Measurements from ENCODE around the gene TMEM145. TPM values are rescaled to one million over a fixed set of nuclear protein-coding genes. Genes with fewer than 3 reads are reported as not detected.

The TMEM145 gene
- total RNA-seq, 1 experiment from 2014 or later: 3.0 TPM

DNA sequence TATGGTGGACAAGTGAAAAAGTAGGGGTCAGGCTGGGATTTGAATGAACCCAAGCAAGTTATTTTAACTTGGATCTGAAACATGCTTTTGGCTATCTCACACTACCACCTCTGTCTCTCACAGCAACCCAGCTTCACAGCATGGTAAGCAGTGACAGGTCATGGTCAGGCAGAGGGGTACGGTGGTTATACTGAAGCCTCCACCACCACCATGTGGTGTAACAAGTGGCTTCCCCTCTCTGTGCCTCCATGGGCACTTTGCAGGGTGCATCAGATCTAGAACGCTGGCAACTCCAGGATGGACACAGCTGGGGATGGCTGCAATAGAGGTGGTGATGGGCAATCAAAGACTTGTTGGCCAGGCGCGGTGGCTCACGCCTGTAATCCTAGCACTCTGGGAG is 739 bp upstream of the TMEM145 start:
- H3K4me3 ChIP-seq (ENCODE audit: low read depth in 2 of 2, low read length in 2 of 2): no peak overlapping the region
- in situ Hi-C loops (cut with HindIII; ENCODE audit: low pct_unique_long_range_greater_than_20kb, low sequenced_read_pairs): no loop called here
- ATAC-seq: no peak
- TF ChIP-seq SIN3A (IDR thresholded peaks at IDR 0.05; ENCODE audit: borderline replicate concordance, insufficient read depth, low read depth, low read length) (no peak), TCF7L2 (IDR thresholded peaks at IDR 0.05; ENCODE audit: low read depth, low read length) (no peak), POLR2AphosphoS5 (IDR thresholded peaks at IDR 0.05; ENCODE audit: low read depth, low read length) (no peak)
- TF ChIP-seq, protein P1, sequence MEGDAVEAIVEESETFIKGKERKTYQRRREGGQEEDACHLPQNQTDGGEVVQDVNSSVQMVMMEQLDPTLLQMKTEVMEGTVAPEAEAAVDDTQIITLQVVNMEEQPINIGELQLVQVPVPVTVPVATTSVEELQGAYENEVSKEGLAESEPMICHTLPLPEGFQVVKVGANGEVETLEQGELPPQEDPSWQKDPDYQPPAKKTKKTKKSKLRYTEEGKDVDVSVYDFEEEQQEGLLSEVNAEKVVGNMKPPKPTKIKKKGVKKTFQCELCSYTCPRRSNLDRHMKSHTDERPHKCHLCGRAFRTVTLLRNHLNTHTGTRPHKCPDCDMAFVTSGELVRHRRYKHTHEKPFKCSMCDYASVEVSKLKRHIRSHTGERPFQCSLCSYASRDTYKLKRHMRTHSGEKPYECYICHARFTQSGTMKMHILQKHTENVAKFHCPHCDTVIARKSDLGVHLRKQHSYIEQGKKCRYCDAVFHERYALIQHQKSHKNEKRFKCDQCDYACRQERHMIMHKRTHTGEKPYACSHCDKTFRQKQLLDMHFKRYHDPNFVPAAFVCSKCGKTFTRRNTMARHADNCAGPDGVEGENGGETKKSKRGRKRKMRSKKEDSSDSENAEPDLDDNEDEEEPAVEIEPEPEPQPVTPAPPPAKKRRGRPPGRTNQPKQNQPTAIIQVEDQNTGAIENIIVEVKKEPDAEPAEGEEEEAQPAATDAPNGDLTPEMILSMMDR (IDR thresholded peaks at IDR 0.05): no peak
- TF ChIP-seq, protein P2, sequence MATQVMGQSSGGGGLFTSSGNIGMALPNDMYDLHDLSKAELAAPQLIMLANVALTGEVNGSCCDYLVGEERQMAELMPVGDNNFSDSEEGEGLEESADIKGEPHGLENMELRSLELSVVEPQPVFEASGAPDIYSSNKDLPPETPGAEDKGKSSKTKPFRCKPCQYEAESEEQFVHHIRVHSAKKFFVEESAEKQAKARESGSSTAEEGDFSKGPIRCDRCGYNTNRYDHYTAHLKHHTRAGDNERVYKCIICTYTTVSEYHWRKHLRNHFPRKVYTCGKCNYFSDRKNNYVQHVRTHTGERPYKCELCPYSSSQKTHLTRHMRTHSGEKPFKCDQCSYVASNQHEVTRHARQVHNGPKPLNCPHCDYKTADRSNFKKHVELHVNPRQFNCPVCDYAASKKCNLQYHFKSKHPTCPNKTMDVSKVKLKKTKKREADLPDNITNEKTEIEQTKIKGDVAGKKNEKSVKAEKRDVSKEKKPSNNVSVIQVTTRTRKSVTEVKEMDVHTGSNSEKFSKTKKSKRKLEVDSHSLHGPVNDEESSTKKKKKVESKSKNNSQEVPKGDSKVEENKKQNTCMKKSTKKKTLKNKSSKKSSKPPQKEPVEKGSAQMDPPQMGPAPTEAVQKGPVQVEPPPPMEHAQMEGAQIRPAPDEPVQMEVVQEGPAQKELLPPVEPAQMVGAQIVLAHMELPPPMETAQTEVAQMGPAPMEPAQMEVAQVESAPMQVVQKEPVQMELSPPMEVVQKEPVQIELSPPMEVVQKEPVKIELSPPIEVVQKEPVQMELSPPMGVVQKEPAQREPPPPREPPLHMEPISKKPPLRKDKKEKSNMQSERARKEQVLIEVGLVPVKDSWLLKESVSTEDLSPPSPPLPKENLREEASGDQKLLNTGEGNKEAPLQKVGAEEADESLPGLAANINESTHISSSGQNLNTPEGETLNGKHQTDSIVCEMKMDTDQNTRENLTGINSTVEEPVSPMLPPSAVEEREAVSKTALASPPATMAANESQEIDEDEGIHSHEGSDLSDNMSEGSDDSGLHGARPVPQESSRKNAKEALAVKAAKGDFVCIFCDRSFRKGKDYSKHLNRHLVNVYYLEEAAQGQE (IDR thresholded peaks at IDR 0.05; ENCODE audit: insufficient read depth in 1 of 2, low read depth in 2 of 2, low read length in 1 of 2): no peak
- CTCF ChIA-PET: interaction anchor here (0.7 kb wide), 1 partner anchor 65 kb away, joined by 3 read pairs; no protein-coding TSS in a partner anchor
- H3K27me3 ChIP-seq (ENCODE audit: control insufficient read depth, insufficient read depth, low read length): no peaks in the 10 kb centered on the region
- DNase-seq (ENCODE audit: low read depth, low spot score): no peak
- POLR2A ChIA-PET: no interaction called here
- no peaks in the 10 kb centered on the region for H3K36me3 ChIP-seq (ENCODE audit: control insufficient read depth, insufficient read depth, low read length)
- intact Hi-C loops (cut with micrococcal nuclease; ENCODE audit: unreplicated experiment): no loop called here
- no peaks in the 10 kb centered on the region for H3K4me1 ChIP-seq (ENCODE audit: control insufficient read depth, insufficient read depth, low read length)
- no peak overlapping the region for H3K27ac ChIP-seq (ENCODE audit: low read length)
- BruUV-seq (replicated peaks): no TSS peak
- H3K9me3 ChIP-seq (ENCODE audit: control insufficient read depth, insufficient read depth, low read depth, low read length): no peaks in the 10 kb centered on the region

- intact Hi-C loops (cut with micrococcal nuclease; ENCODE audit: unreplicated experiment): no loop called here
- H3K27me3 ChIP-seq (ENCODE audit: control insufficient read depth, insufficient read depth, low read length): no peaks in the 10 kb centered on the region
- no peak for TF ChIP-seq POLR2AphosphoS5 (IDR thresholded peaks at IDR 0.05; ENCODE audit: low read depth, low read length)
- TF ChIP-seq, protein P2 (IDR thresholded peaks at IDR 0.05; ENCODE audit: insufficient read depth in 1 of 2, low read depth in 2 of 2, low read length in 1 of 2): peak in 1 of 2 experiments; percentile 12; a peak in 1 of 4 replicates
- TF ChIP-seq, protein P1 (IDR thresholded peaks at IDR 0.05): no peak
- no peaks in the 10 kb centered on the region for H3K4me1 ChIP-seq (ENCODE audit: control insufficient read depth, insufficient read depth, low read length)
- no peak for ATAC-seq
- DNase-seq (ENCODE audit: low read depth, low spot score): no peak
- no TSS peak for BruUV-seq (replicated peaks)
- no peak overlapping the region for H3K27ac ChIP-seq (ENCODE audit: low read length)
- ChIA-PET POLR2A (interaction anchor here (0.5 kb wide), 1 partner anchor 9 kb away, joined by 9 read pairs; no protein-coding TSS in a partner anchor), CTCF (no interaction called here)
- H3K9me3 ChIP-seq (ENCODE audit: control insufficient read depth, insufficient read depth, low read depth, low read length): no peaks in the 10 kb centered on the region
- in situ Hi-C loops (cut with HindIII; ENCODE audit: low pct_unique_long_range_greater_than_20kb, low sequenced_read_pairs): no loop called here
- no peaks in the 10 kb centered on the region for H3K36me3 ChIP-seq (ENCODE audit: control insufficient read depth, insufficient read depth, low read length)
- peak overlapping the region; percentile 44 to 48 for H3K4me3 ChIP-seq (ENCODE audit: low read depth in 2 of 2, low read length in 2 of 2)
Measured at GRCh38 chr19:42313840-42314755, 989 bp downstream of the TMEM145 start.

All from Panc1 (cell line).